NCI-H146 (cell line): Measurements from ENCODE around the gene BRD1.

Experiments
- DNase-seq: peaks from one replicate; lab custom pipeline; 2025; lab: John Stamatoyannopoulos, UW

BRD1 gene

GRCh38 chr22:49727191-49727880 lies 100.3 kb downstream of the BRD1 start:
- no peak for DNase-seq

- no peak for DNase-seq
Measured at GRCh38 chr22:49726701-49727101, 101.0 kb downstream of the BRD1 start.

DNA sequence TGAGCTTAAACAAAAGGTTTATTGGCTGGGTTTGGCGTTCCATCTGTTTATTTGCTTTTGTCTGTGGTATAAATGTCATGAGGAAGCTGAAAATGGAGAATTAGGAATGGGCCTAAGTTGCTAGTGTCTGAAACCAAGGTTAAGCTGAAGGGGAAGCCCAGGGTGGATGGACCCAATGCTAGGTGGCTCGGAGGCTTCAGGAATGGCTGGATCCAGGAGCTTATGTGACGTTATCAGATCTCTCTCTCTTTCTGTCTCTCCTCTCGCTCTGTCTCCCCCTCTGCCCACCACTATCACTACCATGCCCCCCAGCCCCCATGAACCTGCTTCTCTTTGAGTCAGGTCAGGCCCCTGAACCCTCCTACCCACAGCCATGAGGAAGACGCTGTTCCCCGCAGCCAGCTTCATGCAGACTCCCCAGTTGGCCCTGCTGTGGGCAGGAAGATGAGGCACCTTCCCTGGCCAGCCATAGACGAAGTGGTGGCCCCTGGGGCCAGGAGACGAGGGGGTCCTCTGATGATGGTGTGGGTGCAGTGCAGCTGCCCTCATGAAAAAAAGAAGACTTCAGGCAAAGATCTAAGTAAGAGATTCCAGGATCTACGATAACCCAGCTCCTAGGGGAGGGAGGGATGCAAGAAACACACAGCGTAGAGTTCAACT lies 101.5 kb downstream of the BRD1 start:
- DNase-seq, result no peak

DNA sequence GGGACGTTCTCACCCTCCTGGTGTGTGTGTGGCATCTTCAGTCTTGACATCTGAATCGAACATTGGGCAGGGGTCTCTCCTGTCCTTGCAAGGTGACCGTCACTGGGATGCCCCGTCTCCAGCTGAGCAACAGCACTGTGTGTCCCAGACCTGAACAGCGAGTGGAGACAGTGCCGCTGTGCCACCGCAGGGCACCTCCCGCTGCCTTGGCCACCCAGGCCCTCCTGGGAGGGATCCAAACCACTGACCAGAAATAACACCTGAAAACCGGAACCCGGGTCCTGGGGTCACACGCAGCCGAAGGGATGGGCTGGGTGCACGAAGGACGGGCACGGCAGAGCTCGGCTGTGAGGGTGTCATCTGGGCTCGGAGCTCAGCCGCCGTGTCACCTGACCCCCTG lies 102.2 kb downstream of the BRD1 start:
- DNase-seq, result no peak

DNA sequence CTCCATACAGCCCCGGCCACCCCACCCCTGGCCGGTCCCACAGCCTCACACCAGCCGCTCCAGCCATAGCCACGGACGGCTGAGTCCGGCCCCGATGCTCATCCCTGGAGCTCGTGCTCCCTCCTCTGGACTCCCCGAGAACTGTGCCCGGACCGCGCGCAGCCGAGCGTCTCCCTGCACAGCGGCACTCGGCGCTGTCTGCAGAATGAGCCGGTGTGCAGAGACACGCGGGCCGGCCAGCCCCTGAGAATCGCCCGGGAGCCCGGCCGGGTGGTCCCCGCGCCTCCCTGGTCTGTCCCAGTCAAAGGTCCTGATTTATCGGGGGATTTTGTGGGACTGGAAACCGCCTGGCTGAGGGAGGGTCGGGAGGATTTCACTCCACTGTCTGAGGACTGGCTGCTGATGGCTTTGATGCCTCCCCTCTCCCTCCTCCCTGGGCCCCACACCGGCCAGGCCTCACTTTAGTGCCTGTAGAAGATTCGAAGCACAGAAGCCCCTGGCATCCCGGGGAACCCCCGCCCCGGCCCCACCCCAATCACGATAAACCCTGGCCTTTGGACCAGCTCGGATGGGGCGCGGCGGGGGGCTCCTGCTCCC lies 102.7 kb downstream of the BRD1 start:
- DNase-seq, result peak; percentile 61

GRCh38 chr22:49724030-49724892 lies 103.4 kb downstream of the BRD1 start:
- DNase-seq, result peak; percentile 43

GRCh38 chr22:49723478-49724029 lies 104.1 kb downstream of the BRD1 start:
- DNase-seq, result no peak
